Cardiac fibroblast (primary cell): ENCODE data around the gene EIF4H.
"Not testable (repeated sequence)": the region's sequence is repeated elsewhere in the genome, so short reads cannot be mapped to it uniquely, and the experiment has no call there.

Experiments
- DNase-seq, 2 donors: peaks; one replicate each; pipeline versions ENCODE4 v3.0.0 to v3.0.0-alpha.2; 2010; ENCODE audit warnings: low read depth in 2 of 2
- H3K4me3 ChIP-seq, 2 donors: replicated peaks in 1 of 2; 1 replicate in 1 of 2; 2 replicates in 1 of 2; pipeline ENCODE4 v1.5.1; 2011; ENCODE audit warnings: low read depth in 2 of 2, low read length in 2 of 2, mild to moderate bottlenecking in 2 of 2, moderate library complexity in 1 of 2
- TF ChIP-seq, protein P1 (sequence below): IDR thresholded peaks from one replicate; pipeline ENCODE4 v1.5.1; 2011; ENCODE audit warnings: low read depth, mild to moderate bottlenecking, low read length, inconsistent platforms

EIF4H gene

GRCh38 chr7:74197449-74198124 is 23.4 kb downstream of the EIF4H start:
- DNase-seq: no peak
- H3K4me3 ChIP-seq: no peak overlapping the region
- TF ChIP-seq, protein P1, sequence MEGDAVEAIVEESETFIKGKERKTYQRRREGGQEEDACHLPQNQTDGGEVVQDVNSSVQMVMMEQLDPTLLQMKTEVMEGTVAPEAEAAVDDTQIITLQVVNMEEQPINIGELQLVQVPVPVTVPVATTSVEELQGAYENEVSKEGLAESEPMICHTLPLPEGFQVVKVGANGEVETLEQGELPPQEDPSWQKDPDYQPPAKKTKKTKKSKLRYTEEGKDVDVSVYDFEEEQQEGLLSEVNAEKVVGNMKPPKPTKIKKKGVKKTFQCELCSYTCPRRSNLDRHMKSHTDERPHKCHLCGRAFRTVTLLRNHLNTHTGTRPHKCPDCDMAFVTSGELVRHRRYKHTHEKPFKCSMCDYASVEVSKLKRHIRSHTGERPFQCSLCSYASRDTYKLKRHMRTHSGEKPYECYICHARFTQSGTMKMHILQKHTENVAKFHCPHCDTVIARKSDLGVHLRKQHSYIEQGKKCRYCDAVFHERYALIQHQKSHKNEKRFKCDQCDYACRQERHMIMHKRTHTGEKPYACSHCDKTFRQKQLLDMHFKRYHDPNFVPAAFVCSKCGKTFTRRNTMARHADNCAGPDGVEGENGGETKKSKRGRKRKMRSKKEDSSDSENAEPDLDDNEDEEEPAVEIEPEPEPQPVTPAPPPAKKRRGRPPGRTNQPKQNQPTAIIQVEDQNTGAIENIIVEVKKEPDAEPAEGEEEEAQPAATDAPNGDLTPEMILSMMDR: no peak

GRCh38 chr7:74199551-74200355 is 25.6 kb downstream of the EIF4H start:
- peak in 1 of 2 donors; percentile 27 for DNase-seq
- H3K4me3 ChIP-seq: no peak overlapping the region
- TF ChIP-seq, protein P1: no peak

GRCh38 chr7:74202841-74203556 is 28.8 kb downstream of the EIF4H start:
- DNase-seq: peak; percentile 53 to 73
- TF ChIP-seq, protein P1: peak; percentile 61
- H3K4me3 ChIP-seq: no peak overlapping the region

DNA sequence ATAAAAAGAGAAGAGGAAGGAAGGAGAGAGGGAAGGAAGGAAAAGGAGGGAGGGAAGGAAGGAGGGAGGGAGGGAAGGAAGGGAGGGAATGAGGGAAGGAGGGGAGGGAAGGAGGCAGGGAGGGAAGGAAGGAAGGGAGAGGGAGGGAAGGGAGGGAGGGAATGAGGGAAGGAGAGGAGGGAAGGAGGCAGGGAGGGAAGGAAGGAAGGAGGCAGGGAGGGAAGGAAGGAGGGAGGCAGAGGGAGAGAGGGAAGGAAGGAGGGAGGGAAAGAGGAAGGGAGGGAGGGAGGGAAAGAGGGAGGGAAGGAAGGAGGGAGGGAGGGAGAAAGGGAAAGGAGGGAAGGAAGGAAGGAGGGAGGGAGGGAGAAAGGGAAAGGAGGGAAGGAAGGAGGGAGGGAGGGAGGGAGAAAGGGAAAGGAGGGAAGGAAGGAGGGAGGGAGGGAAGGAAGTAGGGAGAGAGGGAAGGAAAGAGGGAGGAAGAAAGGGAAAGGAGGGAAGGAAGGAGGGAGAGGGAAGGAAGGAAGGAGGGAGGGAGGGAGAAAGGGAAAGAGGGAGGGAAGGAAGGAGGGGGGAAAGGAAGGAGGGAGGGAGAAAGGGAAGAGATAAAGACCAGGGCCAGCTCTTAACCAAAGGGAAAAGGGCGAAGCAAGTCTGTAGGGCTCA is 29.9 kb downstream of the EIF4H start:
- TF ChIP-seq, protein P1: no peak
- H3K4me3 ChIP-seq: no peak overlapping the region
- no peak for DNase-seq

GRCh38 chr7:74206052-74206451 is 31.9 kb downstream of the EIF4H start:
- not testable (repeated sequence) for H3K4me3 ChIP-seq, DNase-seq

GRCh38 chr7:74206589-74207120 is 32.5 kb downstream of the EIF4H start:
- TF ChIP-seq, protein P1: peak; percentile 93
- peak; percentile 76 to 78 for DNase-seq
- peak overlapping the region in 1 of 2 donors; percentile 16 for H3K4me3 ChIP-seq
